Endothelial cell (in vitro differentiated cells): ENCODE data around the gene CHRNG. TPM values are rescaled to one million over a fixed set of nuclear protein-coding genes. Genes with fewer than 3 reads are reported as not detected.

Source experiments
- DNase-seq: peaks from one replicate; pipeline ENCODE4 v3.0.0; 2021; ENCODE audit warnings: low spot score
- H3K27ac Mint-ChIP-seq: one replicate; pipeline ENCODE4 v1.8.0; 2021; ENCODE audit warnings: mixed read lengths, inconsistent platforms; ENCODE audit not compliant: unreplicated experiment
- H3K27me3 Mint-ChIP-seq: one replicate; pipeline ENCODE4 v1.8.0; 2021; ENCODE audit warnings: mild to moderate bottlenecking, moderate library complexity, mixed read lengths, inconsistent platforms; ENCODE audit not compliant: unreplicated experiment
- H3K36me3 Mint-ChIP-seq: one replicate; pipeline ENCODE4 v1.8.0; 2021; ENCODE audit warnings: mild to moderate bottlenecking, low read depth, mixed read lengths, inconsistent platforms; ENCODE audit not compliant: unreplicated experiment
- H3K4me1 Mint-ChIP-seq: one replicate; pipeline ENCODE4 v1.8.0; 2021; ENCODE audit warnings: mild to moderate bottlenecking, mixed read lengths, inconsistent platforms; ENCODE audit not compliant: unreplicated experiment
- H3K4me3 Mint-ChIP-seq: one replicate; pipeline ENCODE4 v1.8.0; 2021; ENCODE audit warnings: mild to moderate bottlenecking, mixed read lengths, inconsistent platforms; ENCODE audit not compliant: unreplicated experiment
- H3K9me3 Mint-ChIP-seq: one replicate; pipeline ENCODE4 v1.8.0; 2021; ENCODE audit warnings: mixed read lengths, inconsistent platforms; ENCODE audit not compliant: unreplicated experiment
- CTCF ChIP-seq: fragments of 200-600 bp; sonication (generic); IDR thresholded peaks from one replicate; pipeline ENCODE4 v1.5.0; 2021; ENCODE audit warnings: antibody characterized with exemption; ENCODE audit not compliant: unreplicated experiment
- long read RNA-seq: library from polyadenylated mRNA; unstranded; transcript quantifications from one replicate; pipeline ENCODE4 v2.0.0, GENCODE V29; 2020; ENCODE audit not compliant: unreplicated experiment
- total RNA-seq: library from RNA; stranded (reverse); fragmentation: NEBNext Ultra II Directional; extraction: Animal tissue kit (Norgen Biotek cat#: 25700); gene quantifications from one replicate; pipeline ENCODE4 v1.2.1, GENCODE V29; 2021; ENCODE audit not compliant: unreplicated experiment

Gene CHRNG
- not detected for total RNA-seq
- long read RNA-seq, result 0 reads

- no peak for TF ChIP-seq CTCF
- no peak within 1 kb of the TSS for H3K27ac Mint-ChIP-seq
- peaks cover 6% of the 10 kb centered on the region for H3K27me3 Mint-ChIP-seq
- DNase-seq, result no peak
- H3K9me3 Mint-ChIP-seq, result peaks cover 3% of the 10 kb centered on the region
- peaks cover 5% of the 10 kb centered on the region for H3K4me1 Mint-ChIP-seq
- peaks cover 8% of the 10 kb centered on the region for H3K36me3 Mint-ChIP-seq
- no peak within 1 kb of the TSS for H3K4me3 Mint-ChIP-seq
These were observed at the start of gene CHRNG for GRCh38 chr2:232539298-232540231. CHRNG (plus strand) TSS chr2:232539692; CDS start chr2:232539748, 56 bp downstream.

- no peak for TF ChIP-seq CTCF
- no peaks in the 10 kb centered on the region for H3K4me1 Mint-ChIP-seq
- H3K9me3 Mint-ChIP-seq, result no peaks in the 10 kb centered on the region
- H3K36me3 Mint-ChIP-seq, result no peaks in the 10 kb centered on the region
- no peak overlapping the region for H3K4me3 Mint-ChIP-seq
- no peak for DNase-seq
- H3K27me3 Mint-ChIP-seq, result peaks cover 17% of the 10 kb centered on the region
- H3K27ac Mint-ChIP-seq, result no peak overlapping the region
These were observed 49.0 kb upstream of the CHRNG start for GRCh38 chr2:232490221-232491138.

GRCh38 chr2:232491139-232491780, 48.2 kb upstream of the CHRNG start:
- no peak for TF ChIP-seq CTCF
- Mint-ChIP-seq H3K27ac (no peak overlapping the region), H3K9me3 (no peaks in the 10 kb centered on the region), H3K27me3 (peaks cover 19% of the 10 kb centered on the region), H3K4me3 (no peak overlapping the region), H3K36me3 (no peaks in the 10 kb centered on the region), H3K4me1 (no peaks in the 10 kb centered on the region)
- DNase-seq, result no peak

GRCh38 chr2:232492236-232492848, 47.1 kb upstream of the CHRNG start:
- Mint-ChIP-seq H3K36me3 (no peaks in the 10 kb centered on the region), H3K9me3 (no peaks in the 10 kb centered on the region), H3K4me3 (no peak overlapping the region), H3K27me3 (peaks cover 18% of the 10 kb centered on the region), H3K27ac (no peak overlapping the region), H3K4me1 (no peaks in the 10 kb centered on the region)
- DNase-seq, result no peak
- no peak for TF ChIP-seq CTCF
